COLO829 (cell line): ENCODE results near the gene FOXL1.

Experiments used
- DNase-seq: peaks from one replicate; pipeline ENCODE4 v3.0.0; 2012; ENCODE audit warnings: low spot score

The FOXL1 gene

GRCh38 chr16:86578061-86578599 is at the start of gene FOXL1:
FOXL1 (plus strand) TSS chr16:86578549; CDS start chr16:86578724, 175 bp downstream.
- DNase-seq, result no peak

GRCh38 chr16:86529160-86529559 is 49.2 kb upstream of the FOXL1 start:
- DNase-seq, result no peak

GRCh38 chr16:86530251-86531190 is 47.8 kb upstream of the FOXL1 start:
- DNase-seq, result no peak

GRCh38 chr16:86531191-86531545 is 47.2 kb upstream of the FOXL1 start:
- DNase-seq, result no peak

GRCh38 chr16:86531641-86532525 is 46.5 kb upstream of the FOXL1 start:
- DNase-seq, result no peak

- no peak for DNase-seq
These were observed 45.9 kb upstream of the FOXL1 start for GRCh38 chr16:86532526-86532815.

GRCh38 chr16:86533076-86533475 is 45.3 kb upstream of the FOXL1 start:
- DNase-seq, result no peak

GRCh38 chr16:86533767-86534351 is 44.5 kb upstream of the FOXL1 start:
- no peak for DNase-seq

- no peak for DNase-seq
These were observed 43.4 kb upstream of the FOXL1 start for GRCh38 chr16:86534779-86535615.

GRCh38 chr16:86536621-86537020 is 41.7 kb upstream of the FOXL1 start:
- DNase-seq, result no peak

- DNase-seq, result no peak
These were observed 40.9 kb upstream of the FOXL1 start for GRCh38 chr16:86537486-86537885.

- no peak for DNase-seq
These were observed 40.1 kb upstream of the FOXL1 start for GRCh38 chr16:86538196-86538780.

GRCh38 chr16:86540894-86541293 is 37.5 kb upstream of the FOXL1 start:
- no peak for DNase-seq

GRCh38 chr16:86541560-86541959 is 36.8 kb upstream of the FOXL1 start:
- no peak for DNase-seq

GRCh38 chr16:86542756-86543750 is 35.3 kb upstream of the FOXL1 start:
- DNase-seq, result no peak

- DNase-seq, result no peak
These were observed 32.9 kb upstream of the FOXL1 start for GRCh38 chr16:86545481-86545880.

GRCh38 chr16:86545954-86546637 is 32.3 kb upstream of the FOXL1 start:
- no peak for DNase-seq

- DNase-seq, result no peak
These were observed 31.7 kb upstream of the FOXL1 start for GRCh38 chr16:86546638-86547013.

GRCh38 chr16:86547286-86547685 is 31.1 kb upstream of the FOXL1 start:
- no peak for DNase-seq
